Inflammatory macrophage treated with lipopolysaccharide for 4 hours (primary cell): ENCODE measurements around the gene GRHPR.
"Not testable (repeated sequence)": the region's sequence is repeated elsewhere in the genome, so short reads cannot be mapped to it uniquely, and the experiment has no call there.

Experiments
- DNase-seq: peaks from one replicate; pipeline ENCODE4 v3.0.0-alpha.2; 2020

GRHPR gene

DNA sequence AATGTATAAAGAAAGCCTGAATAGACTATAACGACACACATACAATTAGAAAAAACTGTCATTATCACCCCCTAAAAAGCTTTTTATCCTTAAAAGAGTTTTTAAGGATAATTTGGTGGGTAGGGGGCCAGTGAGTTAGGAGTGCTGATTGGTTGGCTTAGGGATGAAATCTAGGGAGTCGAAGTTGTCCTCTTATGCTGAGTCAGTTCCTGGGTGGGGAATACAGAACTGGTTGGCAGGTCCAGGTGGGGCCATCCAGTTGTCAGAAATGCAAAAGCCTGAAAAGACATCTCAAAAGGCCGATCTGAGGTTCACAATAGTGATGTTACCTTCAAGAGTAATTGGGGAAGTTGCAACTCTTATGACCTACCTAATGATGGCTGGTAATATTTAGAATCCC is 29.1 kb downstream of the GRHPR start:
- DNase-seq = no peak

- DNase-seq = no peak
These were observed 30.1 kb downstream of the GRHPR start for GRCh38 chr9:37452611-37453010.

DNA sequence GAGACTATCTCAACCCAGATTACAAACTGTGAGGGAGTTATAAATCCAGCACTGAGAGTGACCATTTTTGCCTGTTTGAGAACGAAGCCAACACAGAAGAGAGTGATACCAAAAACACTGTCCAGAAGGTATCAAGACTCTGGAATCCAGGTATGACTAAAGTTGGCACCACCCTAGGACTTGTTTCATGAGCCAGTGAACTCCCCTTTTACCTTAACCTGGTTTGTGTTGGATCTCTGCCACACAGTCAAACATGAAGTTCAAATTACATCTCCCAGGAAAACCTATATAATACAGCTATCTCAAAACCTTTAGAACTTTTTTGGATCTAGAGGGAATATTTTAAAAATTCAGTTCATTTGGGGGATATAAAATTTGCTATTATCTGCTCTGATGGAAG is 31.3 kb downstream of the GRHPR start:
- DNase-seq = no peak

GRCh38 chr9:37454238-37454637 is 31.7 kb downstream of the GRHPR start:
- no peak for DNase-seq

DNA sequence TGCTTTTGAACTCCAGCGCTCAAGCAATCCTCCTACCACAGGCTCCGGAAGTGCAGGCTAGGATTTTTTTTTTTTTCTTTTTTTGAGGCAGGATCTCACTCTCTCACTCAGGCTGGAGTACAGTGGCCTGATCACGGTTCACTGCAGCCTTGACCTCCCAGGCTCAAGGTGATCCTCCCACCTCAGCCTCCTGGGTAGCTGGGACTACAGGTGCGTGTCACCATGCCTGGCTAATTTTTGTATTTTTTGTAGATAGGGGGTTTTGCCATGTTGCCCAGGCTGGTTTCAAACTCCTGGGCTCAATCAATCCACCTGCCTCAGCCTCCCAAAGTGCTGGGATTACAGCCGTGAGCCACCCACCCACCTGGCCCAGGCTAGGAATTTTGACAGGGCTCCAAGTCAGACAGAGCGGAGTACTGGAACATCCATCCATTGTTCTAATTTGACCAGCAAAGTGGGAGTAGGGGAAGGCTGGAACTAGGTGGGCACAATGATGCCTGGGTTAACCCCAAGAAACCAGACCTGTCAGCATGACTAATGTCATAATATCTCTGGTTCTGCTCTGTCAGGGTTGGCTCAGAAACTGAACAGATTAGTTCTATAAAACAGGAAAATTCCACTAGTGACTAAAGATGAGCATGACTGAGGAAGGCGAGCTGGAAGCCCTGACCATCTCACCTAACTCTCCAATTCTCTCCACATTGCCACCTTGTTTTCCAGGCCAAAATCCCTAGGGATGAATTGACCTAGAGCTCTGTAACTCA is 33.6 kb downstream of the GRHPR start:
- no peak for DNase-seq

GRCh38 chr9:37456817-37457216 is 34.3 kb downstream of the GRHPR start:
- DNase-seq = no peak

- no peak for DNase-seq
These were observed 41.5 kb downstream of the GRHPR start for GRCh38 chr9:37464006-37464405.

DNA sequence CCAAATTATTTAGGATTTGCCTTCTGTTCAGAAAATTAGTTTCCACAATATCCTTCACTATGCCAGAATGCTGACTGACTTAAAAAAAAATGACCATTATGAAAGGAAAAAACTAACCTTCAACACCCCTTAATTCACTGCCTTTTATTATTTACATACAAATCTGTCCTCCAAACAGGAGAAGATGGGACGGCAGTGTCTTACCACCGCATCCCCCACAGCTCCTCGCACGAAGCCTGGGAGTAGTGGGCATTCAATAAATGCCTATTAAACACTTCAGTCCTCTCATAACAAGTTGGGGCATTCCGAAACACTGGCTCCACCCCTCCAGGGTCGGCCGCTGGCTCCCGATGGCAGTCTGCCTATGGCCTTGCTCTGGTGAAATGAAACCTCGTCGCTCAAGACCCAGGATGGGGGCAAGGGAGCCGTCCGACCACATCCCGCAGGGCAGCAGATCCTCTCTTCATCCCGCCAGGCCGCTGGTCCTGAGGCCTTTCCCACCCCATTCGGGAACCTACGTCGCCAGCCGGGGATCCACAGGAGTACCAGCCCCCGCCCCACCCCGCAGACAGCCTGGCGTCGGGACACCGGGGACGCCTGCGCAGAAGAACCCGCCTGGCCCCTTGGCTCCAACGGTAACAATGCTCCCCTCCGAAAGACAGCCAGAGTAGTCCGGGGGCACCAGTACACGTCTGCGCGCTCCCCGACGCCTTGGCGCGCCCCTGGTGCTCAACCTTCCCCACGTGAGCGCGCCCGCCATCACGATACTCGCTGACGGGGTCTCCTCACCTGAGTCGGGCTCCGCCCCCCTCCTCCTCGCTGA is 42.1 kb downstream of the GRHPR start:
- DNase-seq = peak; percentile 73

- DNase-seq = peak; percentile 99
These were observed 42.9 kb downstream of the GRHPR start, which contains the start of gene ZBTB5 for GRCh38 chr9:37465249-37466036. TSS of gene ZBTB5 (minus strand) at chr9:37465450. CDS start at chr9:37442551, 22,899 bp downstream.

DNA sequence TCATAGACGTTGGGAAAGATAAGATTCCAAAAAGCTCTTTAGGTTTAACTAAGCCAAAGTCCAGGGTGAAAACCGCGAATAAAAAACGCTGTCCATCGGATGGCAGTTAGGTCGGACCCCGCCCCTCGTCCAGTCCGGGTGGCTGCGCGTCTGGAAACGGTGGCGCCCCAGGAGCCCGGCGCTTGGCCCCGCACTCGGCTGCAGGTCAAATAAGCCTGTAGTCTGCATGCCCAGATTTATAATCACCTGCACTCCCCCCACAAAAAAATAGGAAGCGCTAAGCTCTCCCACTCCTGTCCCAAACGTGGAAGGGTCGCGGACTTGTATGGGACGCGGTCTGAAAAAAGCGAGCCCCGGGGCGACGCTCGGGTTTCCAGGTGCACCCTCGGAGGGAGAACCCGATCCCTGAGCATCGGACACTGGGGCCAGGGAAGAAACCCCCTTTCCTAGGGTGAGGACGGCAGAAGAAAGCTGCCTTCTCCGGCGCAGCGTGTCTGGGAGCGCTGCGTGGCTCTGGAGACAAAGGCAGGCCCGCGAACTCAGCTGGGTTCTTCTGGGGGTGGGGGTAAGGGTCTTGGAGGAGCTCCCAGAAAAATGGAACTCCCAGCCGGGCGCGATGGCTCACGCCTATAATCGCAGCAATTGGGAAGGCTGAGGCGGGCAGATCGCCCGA is 43.7 kb downstream of the GRHPR start:
- DNase-seq = peak; percentile 18

- not testable (repeated sequence) for DNase-seq
These were observed 45.0 kb downstream of the GRHPR start for GRCh38 chr9:37467530-37467929.

GRCh38 chr9:37468620-37469019 is 46.1 kb downstream of the GRHPR start:
- no peak for DNase-seq

DNA sequence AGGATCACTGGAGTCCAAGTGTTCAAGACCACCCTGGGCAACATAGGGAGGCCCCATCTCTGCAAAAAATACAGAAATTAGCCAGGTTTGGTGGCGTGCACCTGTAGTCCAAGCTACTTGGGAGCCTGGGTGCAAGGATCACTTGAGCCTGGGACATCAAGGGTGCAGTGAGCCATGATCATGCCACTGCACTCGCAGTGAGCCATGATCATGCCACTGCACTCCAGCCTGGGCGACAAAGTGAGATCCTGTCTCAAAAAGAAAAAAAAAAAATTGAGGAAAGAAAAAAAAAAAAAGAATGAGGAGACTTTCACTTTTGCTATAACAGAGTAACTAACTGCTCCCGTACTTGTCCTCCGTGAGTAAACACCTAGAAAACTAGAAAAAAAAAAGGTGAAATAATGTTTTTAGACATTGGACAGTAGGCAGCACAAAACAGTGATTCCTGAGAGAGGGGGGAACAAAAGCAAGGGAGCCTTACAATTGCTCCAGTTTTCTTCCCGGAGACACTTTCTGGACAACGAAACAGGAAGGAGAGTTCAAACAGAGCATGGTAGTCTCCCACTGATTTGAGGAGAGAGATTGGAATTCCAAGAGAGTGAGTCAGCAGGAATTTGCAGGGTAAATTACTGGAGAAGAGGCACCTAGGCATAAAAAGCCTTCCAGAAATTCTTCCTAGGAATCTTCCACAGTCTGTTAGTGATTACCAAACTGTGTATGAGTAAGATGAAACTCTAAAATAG is 49.6 kb downstream of the GRHPR start:
- peak; percentile 44 for DNase-seq

DNA sequence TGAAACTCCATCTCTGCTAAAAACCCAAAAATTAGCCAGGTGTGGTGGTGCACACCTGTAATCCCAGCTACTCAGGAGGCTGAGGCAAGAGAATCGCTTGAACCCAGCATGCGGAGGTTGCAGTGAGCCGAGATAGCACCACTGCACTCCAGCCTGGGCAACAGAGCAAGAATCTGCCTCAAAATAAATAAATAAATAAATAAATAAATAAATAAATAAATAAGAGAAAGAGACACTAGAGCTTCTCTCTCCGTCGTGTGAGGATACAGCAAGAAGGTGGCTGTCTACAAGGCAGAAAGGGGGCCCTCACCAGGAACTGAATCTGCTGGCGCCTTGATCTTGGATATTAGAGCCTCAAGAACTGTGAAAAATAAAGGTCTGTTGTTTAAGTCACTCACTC is 51.5 kb downstream of the GRHPR start:
- not testable (repeated sequence) for DNase-seq

DNA sequence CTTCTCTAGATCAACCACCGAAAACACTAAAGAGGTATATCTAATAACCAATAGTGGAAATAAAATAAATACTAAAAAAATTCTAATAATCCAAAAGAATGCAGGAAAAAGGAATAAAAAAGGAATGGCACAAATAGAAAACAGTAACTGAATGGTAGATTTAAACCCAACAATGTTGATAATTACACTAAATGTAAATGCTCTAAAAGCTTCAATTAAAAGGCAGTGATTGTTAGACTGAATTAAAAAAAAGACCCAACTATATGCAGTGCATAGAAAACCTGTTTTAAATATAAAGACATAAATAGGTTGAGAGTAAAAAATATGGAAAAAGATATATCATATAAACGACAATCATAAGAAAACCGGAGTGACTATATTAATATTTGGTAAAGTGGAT is 51.9 kb downstream of the GRHPR start:
- DNase-seq = no peak

GRCh38 chr9:37476930-37477329 is 54.4 kb downstream of the GRHPR start:
- DNase-seq = no peak

- DNase-seq = not testable (repeated sequence)
These were observed 54.9 kb downstream of the GRHPR start for GRCh38 chr9:37477443-37477842.

GRCh38 chr9:37477987-37478619 is 55.6 kb downstream of the GRHPR start:
- not testable (repeated sequence) for DNase-seq

GRCh38 chr9:37480759-37481158 is 58.3 kb downstream of the GRHPR start:
- DNase-seq = no peak

DNA sequence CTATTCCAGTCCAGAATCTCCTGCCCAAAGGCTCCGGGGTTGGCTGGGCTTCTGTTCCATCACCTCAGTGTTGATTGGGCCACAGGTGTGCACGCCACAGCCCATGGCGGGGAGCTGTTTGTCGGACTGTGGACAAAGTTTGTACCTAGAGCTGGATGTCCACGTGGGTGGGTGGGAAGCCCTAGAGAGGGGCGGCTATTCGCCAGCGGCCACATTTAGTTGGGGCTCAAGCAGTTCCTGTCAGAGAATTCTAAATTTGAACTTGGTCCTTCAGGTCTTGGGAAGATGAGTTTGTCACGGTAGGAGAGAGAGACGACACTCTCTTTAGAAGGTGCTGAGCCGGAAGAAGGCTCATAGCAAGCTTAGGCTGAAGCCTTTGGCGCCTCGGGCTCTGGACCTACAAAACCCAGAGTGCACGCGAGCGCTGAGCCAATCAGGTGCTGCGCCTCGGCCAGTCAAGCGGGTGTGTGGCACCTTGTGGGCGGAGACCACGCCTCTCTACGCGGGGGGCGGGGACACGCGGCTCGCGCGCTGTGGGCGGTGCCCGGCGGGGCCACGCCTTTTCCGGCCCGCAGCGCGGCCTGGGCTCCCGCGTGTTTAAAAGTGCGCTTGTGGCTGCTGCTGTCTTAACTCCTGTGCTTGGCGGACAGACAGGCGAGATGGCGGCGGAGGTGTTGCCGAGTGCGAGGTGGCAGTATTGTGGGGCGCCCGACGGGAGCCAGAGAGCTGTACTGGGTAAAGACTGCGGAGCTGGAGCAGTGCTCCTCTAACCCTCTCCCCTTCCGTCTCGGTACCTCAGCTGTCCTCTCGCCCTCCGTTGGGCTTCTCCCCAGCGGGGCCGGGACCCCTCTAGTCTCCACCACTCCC is 63.1 kb downstream of the GRHPR start, which contains the start of gene POLR1E:
TSS of gene POLR1E (plus strand) at position 560 of the 867 bp plus-strand sequence. CDS start at position 660, 100 bp downstream.
- peak; percentile 94 for DNase-seq
